Measurements from ENCODE around the gene SEC24C.
A peak's percentile ranks its signal among the peaks of the same experiment; 100 is the strongest.
"Not testable (repeated sequence)": the region's sequence is repeated elsewhere in the genome, so short reads cannot be mapped to it uniquely, and the experiment has no call there.

The SEC24C gene

DNA sequence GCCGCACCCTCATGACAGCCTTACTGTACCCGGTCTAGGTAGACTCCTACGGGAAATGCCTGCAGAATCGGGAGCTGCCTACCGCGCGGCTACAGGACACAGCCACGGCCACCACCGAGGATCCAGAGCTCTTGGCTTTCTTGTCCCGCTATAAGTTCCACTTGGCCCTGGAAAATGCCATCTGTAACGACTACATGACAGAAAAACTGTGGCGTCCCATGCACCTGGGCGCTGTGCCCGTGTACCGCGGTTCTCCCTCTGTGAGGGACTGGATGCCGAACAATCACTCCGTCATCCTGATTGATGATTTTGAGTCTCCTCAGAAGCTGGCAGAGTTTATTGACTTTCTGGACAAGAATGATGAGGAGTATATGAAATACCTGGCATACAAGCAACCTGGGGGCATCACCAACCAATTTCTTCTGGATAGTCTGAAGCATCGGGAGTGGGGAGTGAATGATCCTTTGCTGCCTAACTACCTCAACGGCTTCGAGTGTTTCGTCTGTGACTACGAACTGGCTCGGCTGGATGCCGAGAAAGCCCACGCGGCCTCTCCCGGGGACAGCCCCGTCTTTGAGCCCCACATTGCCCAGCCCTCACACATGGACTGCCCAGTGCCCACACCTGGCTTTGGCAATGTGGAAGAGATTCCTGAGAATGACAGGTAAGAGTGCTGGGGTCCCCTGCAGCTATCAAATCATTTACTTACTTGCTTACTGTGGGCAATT is 29.1 kb downstream of the SEC24C start:
- DNase-seq, result no peak

DNA sequence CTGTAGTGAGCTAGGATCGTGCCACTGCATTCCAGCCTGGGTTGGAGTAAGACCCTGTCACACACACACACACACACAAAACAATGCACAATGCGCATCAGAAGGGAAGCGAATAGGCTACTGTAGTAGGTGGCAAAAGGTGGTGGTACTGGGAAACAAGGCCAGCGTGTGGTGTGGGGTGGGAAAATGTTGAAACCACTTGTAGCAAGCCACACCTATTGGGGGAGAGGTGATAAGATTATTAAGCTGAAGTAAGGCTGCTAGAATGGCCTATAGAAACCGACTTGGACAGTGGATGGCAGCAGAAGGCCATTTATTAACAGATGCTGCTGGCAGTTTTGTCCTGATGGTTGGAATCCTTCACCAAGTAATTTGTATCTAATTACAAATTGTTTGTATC is 30.5 kb downstream of the SEC24C start:
- no peak for DNase-seq

DNA sequence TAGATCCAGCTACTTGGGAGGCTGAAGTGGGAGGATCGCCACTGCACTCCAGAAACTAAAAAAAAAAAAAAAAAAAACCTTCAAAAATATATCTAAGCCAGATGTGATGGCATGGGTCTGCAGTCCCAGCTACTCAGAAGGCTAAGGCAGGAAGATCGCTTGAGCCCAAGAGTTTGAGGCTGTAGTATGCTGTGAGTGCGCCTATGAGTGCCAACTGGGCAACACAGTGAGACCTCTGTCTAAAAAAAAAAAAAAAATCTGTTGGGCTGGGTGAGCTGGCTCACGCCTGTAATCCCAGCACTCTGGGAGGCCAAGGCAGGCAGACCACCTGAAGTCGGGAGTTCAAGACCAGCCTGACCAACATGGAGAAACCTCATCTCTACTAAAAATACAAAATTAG is 34.8 kb downstream of the SEC24C start:
- DNase-seq, result no peak

DNA sequence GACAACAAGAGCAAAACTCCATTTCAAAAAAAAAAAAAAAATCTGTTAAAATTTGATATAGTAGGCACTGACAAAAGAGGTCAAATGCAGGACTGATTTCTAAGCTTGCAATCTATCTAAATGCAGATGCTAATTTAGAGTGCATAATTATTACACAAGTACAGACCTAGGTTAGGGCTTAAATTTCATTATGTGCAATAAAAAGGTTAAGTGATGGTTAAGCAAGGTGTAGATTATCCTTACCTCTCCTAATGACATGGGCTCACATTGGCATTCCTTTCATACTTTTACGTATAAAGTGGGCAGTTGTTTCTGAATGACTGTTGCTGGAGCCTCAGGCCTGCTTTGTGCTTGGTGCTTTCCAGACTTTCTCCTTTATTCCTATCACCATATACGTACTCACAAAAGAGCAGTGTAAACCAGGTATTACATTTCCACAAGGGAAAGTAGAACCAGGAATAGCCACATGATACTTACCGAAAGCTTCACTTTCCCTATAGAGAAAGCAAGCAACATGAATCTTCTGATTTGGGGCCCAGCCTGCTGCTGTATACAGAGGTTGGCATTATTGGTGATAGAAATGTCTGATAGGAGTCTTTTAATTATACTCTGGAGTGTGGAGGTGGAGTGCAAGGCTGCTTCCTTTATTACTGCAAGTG is 35.5 kb downstream of the SEC24C start:
- no peak for DNase-seq

DNA sequence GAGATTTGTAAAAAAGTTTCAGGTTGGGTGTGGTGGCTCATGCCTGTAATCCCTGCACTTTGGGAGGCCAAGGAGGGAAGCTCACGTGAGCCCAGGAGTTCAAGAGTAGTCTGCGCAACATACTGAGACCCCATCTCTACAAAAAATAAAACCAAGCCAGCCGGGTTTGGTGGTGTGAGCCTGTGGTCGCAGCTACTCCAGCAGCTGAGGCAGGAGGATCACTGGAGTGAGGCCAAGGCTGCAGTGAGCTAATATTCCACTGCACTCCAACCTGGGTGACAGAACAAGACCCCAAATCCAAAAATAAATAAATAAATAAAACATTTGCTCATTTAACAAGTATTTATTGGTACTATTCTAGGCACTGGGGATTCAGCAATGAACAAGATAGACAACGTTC is 36.1 kb downstream of the SEC24C start:
- no peak for DNase-seq

DNA sequence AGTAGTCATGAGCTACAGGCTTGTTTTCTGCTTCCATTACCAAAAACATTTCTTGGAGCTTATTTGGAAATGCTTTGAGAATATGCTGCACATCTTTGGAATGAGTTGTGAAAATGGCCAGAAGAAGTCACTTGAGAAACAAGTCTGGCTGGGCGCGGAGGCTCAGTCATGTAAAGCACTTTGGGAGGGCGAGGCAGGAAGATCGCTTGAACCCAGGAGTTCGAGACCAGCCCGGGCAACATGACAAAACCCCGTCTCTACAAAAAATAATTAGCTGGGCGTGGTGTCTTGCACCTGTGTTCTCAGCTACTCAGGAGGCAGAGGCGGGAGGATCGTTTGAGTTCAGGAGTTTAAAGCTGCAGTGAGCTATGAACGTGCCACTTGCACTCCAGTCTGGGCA is 36.8 kb downstream of the SEC24C start:
- no peak for DNase-seq

DNA sequence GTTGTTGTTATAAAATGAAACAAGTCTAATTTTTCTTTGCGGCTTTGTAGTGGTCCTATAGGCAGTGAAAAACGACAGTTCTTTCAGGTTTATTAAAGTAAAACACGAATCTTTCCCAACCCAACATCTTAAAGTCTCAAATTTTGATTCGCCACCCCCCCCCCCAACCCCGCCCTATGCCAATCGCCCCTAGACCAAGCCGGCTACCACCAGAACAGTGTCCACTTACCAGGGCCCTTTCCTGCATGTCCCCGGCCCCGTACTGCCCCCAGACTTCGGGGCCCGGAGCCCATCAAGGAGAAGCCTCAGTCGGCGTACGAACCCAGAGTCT is 37.3 kb downstream of the SEC24C start:
- DNase-seq, result no peak

DNA sequence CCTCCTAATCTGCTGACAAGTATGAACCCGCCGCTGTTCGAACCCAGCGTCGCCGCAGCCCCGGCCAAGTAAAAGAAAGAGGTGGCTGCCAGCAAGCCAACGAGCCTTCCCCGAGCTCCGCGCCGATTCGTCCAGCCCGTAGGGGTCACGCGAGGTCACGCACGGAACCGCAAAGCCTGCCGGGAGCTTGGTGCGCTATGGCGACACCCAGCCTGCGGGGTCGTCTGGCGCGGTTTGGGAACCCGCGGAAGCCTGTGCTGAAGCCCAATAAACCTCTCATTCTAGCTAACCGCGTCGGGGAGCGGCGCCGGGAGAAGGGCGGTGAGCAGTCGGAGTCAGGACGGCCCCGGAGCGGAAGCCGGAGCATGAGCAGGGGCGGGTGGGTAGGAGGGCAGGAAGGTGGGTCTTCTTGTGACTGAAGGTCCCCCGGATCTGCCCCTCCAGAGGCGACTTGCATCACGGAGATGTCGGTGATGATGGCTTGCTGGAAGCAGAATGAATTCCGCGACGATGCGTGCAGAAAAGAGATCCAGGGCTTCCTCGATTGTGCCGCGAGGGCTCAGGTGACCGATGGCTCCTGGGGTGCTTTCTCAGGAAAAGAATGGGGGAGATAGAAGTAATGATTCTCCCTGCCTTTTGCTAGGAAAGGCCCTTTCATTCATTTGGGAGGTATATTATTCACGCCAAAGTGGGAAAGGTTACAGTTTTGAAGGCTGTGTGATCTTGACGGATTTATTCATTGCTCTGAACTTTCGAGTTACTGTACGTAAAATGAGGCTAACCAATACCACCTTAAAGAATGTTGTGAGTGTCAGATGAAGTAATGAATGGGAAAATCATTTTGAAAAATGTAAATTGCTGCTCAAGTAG is 37.9 kb downstream of the SEC24C start, which contains the start of gene CHCHD1:
Gene CHCHD1, plus strand, starts transcription at position 170 of the 870 bp plus-strand sequence. Its CDS starts 28 bp downstream, at position 198.
- DNase-seq, result peak; percentile 95

DNA sequence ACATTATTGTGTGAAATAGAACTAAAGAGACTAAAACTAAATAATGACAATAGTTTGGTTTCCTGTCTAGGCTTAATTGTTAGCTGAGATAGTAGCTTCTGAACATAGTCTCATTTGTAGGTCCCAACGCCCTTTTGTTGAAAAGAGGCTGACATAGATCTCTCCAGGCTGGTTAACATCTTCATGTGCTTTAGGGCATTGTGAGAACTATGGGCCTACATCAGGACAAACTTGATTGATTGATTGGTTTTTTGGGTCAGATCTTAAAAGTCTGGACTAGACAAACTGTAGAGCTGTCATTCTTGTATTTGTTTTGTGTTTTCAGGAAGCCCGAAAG is 38.5 kb downstream of the SEC24C start:
- DNase-seq, result no peak

DNA sequence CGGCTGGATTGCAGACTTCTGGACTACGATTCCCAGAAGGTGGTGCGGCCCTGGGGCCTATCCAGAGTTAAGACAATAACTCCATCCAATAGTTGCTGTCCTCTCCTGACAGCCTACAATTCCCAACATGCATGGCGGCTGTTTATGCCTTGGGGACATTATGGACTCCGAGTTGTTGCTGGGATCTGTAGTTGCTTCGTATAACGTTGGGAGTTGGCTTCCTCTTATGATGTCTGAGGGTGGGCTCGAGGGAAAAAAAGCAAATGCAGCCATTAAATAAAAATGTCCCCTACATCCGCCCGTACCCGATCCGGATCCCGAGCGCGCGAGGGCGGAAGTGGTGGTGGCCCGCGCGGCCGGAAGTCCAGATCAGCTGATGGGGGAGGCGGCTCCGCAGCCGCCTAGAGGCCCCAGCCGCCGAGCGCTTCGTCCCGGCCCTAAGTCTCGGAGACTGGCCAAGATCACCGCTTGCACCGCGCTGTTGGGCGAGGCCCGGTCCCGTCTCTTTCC is 41.1 kb downstream of the SEC24C start, which contains the start of gene ZSWIM8:
Gene ZSWIM8, plus strand, starts transcription at position 396 of the 510 bp plus-strand sequence. CDS start 273 bp downstream, outside the sequence.
- peak; percentile 96 for DNase-seq

DNA sequence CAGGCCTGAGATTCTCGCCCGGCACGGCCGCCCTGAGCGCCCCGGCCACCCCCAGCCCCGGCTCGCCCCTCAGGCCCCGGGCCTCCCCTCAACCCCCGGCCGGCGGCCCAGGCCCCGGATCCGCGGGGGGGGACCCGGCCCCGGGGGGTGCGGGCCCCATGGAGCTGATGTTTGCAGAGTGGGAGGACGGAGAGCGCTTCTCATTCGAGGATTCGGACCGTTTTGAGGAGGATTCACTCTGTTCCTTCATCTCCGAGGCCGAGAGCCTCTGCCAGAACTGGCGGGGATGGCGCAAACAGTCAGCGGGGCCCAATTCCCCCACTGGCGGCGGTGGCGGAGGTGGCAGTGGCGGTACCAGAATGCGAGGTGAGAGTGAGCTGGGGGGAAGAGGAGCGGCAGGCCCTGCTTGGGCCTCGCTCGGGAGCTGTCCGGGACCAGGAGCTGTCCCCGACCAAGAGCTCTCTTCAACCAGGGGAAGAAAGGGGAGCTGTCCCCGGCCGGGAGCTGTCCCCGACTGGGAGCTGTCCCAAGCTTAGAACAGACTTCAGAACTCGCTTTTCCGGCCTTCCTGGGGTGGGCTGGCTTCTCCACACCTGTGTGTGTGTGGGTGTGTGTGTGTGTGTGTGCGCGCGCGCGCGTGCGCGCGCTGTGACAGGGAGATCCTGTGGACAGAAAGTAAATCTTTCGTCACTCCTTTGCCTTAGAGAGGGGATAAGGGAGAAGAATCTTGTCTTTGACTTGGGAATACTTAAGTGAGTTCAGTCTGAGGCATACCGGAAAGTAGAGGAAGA is 41.7 kb downstream of the SEC24C start:
- peak; percentile 56 for DNase-seq

DNA sequence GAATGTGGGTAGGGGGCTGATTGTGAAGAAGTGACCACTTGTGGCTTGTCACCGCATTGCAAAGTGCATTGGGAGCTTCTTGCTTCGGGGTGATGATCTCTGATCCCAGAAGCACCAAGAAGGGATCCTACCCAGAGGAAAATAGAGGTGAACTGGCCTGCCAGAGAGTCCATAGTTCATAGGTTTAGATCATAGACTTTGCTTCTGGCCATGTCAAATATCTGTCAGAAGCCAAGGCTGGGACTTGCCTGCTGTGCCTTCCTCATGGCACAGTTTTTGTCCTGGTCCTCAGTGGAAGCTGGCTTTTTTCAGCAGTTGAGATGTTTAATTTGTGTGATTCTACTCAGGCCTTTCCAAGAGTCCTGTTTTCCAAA is 42.3 kb downstream of the SEC24C start:
- DNase-seq, result no peak

DNA sequence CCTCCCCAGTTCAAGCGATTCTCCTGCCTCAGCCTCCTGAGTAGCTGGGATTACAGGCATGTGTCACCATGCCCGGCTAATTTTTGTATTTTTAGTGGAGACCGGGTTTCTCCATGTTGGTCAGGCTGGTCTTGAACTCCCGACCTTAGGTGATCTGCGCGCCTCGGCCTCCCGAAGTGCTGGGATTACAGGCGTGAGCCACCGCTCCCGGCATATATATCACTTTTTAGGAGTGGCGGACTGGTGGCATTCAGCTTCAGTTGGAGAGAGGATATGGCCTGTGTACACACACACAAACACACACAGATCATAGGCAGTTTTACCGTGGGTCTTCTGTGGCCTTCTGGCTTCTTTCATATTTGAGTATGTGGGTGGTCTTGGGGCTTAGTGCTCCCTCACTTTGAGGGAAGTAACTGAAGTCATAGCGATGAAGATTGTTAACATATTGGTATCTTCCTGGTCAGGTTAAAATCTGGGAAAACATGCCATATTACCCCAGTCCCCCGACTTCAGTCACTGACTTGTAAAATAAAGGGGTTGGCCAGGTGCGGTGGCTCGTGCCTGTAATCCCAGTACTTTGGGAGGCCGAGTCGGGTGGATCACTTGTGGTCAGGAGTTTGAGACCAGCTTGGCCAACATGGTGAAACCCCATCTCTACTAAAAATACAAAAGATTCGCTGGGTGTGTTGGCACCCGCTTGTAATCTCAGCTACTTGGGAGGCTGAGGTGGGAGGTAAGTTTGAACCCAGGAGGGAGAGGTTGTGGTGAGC is 43.0 kb downstream of the SEC24C start:
- not testable (repeated sequence) for DNase-seq

DNA sequence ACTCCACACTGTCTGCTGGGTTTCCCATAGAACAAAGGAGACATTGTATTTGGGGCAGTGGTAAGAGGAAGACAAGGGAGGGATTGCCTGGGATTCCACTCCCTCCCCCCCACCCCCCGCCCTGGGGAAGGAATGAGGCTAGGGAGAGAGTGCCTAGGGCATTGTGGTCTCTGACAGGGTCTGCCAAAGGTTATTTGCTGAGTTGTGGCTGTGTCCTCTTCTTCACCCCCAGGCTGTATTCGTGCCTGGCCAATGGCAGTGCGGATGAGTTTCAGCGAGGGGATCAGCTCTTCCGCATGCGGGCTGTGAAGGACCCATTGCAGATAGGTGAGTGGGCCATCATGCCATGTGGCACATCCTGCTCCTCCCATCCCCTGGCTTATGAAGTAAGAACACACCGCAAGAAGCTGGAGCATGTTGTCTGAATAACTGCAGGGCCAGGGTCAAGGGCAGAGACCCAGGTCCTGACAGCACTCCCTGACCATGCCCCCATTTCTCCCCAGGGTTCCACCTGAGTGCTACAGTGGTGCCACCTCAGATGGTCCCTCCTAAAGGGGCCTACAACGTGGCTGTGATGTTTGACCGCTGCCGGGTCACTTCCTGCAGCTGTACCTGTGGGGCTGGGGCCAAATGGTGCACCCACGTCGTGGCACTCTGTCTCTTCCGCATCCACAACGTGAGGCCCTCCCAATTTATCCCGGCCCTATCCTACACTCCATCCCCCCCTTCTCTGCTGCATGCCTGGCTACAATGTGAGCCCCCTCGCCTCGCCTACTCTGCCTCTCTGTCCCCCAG is 44.9 kb downstream of the SEC24C start:
- DNase-seq, result peak; percentile 17

DNA sequence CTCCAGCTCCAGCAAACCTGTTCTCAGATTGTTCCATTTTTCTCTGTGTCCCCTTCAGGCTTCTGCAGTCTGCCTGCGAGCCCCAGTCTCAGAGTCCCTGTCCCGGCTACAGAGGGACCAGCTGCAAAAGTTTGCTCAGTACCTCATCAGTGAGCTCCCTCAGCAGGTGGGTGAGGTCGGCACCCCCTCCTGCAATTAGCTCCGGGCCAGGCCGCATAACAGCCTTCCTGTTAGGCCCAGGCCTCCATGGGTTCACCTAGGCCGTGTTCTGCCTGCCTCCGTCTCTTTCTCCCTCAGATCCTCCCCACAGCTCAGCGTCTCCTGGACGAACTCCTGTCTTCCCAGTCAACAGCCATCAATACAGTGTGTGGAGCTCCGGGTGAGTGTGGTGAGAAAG is 45.5 kb downstream of the SEC24C start:
- no peak for DNase-seq

DNA sequence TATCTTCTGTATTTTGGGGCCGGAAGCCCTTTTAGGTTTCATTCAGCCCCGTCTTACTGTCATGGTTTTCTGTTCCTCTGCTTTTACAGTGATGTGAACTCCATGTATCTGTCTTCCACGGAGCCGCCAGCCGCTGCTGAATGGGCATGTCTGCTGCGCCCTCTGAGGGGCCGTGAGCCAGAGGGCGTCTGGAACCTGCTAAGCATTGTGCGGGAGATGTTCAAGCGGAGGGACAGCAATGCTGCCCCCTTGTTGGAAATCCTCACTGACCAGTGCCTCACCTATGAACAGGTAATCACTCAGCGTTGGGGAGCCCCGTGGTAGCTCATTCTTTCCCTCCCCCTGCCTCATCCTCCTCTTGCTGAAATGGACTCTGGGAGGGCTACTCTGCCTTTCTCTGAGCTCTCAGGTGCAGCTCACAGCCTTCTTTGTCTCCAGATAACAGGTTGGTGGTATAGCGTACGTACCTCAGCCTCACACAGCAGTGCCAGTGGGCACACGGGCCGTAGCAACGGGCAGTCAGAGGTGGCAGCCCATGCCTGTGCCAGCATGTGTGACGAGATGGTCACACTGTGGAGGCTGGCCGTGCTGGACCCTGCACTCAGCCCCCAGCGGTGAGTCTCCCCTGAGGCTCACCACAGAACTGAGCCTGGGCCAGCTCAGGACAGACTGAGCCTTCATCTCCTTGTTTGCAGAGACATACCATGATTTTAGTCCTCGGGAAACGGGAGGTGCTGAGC is 46.9 kb downstream of the SEC24C start:
- peak; percentile 16 for DNase-seq

DNA sequence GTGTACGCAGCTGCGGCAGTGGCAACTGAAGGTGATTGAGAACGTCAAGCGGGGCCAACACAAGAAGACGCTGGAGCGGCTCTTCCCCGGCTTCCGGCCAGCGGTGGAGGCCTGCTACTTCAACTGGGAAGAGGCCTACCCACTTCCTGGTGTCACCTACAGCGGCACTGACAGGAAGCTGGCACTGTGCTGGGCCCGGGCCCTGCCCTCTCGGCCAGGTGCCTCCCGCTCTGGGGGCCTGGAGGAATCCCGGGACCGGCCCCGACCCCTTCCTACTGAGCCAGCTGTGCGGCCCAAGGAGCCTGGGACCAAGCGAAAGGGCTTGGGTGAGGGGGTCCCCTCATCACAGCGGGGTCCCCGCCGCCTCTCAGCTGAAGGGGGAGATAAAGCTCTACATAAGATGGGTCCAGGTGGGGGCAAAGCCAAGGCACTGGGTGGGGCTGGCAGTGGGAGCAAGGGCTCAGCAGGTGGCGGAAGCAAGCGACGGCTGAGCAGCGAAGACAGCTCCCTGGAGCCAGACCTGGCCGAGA is 47.8 kb downstream of the SEC24C start:
- DNase-seq, result peak; percentile 15

DNA sequence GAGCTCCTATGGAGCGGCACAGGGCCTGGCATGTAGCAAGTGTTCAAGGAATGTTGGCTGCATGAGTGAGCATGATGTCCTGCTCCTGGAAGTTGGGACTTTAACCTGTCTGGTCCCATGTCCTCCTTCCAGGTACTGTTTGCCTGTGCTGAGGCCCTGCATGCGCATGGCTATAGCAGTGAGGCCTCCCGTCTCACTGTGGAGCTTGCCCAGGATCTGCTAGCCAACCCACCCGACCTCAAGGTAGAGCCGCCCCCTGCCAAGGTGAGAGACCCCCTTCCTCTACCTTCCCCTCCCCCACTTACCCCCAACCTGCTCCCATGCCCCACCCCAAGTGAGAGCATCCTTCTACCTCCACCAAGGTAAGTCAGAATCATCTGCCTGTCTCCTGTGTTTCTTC is 49.3 kb downstream of the SEC24C start:
- DNase-seq, result no peak

DNA sequence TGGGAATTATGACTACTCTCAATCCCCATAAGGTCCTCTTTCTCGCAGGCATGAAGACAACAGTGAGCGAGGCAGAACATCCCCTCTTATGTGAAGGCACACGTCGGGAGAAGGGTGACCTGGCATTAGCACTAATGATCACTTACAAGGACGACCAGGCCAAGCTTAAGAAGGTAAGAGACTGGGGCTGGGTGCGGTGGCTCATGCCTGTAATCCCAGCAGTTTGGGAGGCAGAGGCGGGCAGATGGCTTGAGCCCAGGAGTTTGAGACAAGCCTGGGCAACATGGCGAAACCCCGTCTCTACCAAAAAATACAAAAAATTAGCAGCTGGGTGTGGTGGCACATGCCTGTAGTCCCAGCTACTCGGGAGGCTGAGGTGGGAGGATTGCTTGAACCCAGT is 51.3 kb downstream of the SEC24C start:
- DNase-seq, result not testable (repeated sequence)

DNA sequence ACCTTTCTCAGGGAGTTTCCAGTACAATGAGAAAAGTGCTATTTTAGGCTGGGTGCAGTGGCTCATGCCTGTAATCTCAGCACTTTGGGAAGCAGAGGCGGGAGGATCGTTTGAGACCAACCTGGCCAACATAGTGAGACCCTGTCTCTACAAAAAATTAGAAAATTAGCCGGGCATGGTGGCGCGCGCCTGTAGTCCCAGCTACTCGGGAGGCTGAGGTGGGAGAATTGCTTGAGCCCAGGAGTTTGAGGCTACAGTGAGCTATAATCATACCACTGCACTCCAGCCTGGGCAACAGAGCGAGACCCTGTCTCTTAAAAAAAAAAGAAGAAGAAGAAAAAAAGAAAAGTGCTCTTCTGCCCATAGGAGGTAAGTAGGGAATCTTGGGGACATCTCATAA is 51.9 kb downstream of the SEC24C start:
- DNase-seq, result not testable (repeated sequence)
